ENCODE measurements around the gene GPR151.

GPR151 gene

DNA sequence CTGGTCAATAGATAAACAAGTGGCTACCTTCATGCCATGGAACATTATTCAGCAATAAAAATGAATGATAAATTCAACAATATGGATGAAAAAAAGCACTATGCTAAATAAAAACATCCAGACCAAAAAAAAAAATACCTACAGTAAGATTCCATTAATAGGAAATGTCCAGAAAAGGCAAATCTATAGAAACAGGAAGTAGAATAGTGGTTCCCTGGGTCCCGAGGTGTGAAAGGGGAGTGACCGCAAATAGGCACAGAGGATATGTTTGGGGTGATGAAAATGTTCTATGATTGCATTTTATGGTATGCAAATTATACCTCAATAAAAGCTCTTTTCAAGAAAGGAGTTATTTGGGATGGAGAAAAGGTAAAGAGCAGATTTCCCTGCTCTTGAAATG is 3.6 kb upstream of the GPR151 start:
- no peak for DNase-seq

DNA sequence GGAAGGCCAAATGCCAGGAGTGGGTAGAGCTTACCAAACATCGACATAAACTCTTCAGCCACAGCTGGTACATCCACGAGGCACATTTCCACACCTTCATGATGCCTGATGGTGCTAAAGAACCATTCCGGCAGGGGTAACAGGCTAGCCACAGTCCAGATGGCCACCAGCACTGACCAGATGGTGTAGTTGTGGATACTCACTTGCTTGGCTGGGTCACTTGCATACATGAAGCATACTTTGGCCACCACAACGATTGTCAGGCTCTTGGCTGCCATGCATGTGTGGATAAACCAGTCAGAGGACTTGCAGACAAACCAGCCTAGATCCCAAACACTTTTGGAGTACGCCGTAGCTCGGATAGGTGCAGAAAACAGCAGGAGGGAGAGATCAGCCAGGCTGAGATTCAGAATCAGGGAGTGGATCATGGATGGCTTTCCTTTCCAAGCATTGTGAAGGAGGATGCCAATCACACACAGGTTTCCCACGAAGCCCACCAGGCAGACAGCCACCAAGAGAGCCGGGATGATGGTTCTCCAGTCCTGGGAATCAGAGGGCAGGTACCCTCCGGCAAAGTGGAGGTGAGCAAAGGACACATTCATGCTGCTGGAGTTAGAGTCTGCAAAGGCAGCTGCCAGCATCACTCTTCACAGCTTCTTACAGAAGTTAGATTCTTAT is 378 bp downstream of the GPR151 start:
- peak in 1 of 2 experiments; percentile 32 for DNase-seq

DNA sequence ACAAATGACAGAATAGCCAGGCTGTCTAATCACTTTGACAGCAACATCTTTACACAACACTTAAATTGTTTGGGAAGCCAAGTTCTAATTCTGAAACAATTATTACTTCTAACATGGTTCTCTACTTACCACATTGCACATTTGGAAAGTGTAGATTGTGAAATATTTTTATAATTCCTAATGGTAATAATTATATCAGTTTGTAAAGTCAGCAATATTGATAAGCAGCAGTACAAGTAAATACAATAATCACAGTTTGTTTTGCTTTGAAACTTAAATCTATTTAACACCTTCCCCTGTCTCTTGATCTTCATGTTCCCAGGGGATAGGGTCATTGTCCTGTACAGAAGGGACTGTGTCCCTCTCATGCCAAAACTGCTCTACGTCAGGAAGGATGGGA is 1.4 kb downstream of the GPR151 start:
- no peak for DNase-seq

DNA sequence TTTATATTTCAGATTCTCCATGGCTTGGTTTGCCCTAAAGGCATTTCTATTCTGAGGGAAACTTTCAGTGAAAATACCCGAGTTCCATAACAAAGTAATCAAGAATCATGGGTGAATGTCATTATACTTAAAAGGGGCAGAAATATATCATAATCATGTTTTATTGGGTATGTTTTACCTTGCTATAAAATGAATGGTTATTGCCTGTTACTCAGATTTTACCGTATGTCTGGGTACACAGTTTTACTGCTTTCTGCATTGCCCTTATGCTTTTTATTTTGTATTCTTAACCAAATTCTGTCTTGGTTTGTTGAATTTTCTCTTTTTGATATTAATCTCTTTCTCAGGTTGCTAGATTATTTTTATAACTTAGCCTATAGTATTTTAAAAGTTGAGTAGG is 2.5 kb downstream of the GPR151 start:
- no peak for DNase-seq

DNA sequence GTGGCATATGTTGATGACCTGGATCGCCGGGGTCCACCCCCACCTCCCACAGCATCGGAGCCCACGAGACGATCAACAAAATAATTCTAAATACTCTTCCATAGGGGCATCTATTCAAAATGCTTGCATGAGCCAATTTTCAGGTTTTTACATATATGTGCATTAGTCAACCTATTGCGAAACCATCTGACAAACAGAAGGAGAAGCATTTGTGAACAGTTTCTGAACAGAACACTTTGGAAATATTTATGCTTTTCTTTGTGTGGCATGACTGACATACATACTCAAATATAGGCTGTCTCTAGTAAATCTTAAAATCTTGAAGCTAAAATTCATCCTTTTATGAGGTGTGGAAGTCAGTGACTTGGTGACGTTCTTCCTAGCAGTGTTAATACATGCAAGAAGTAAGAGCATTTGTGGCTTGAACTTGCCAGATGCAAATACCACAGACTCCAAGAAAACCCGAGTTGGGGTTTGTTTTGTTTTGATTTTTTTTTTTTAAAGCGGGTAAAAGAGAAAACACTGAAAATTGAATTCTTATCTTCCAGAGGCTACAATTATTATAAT is 5.3 kb downstream of the GPR151 start:
- DNase-seq = no peak

DNA sequence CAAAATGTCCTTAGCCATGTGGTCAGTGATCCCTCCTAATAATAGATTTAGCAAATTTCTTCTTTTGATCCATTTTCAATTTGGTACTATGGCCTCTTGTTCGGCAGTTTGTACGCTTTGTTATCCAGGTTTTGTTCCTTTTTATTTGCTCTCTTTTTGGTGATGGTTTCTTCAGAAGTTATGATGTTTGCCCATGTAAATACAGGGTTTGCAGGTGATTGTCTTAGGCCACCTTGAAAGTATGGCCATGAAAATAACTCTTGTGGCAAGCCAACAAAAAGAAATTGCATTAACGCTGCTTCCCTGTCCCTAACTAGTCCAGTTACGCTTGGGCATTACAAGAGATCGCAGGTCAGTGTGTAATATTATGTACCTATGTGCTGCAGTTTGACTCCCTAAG is 8.6 kb downstream of the GPR151 start:
- no peak for DNase-seq

DNA sequence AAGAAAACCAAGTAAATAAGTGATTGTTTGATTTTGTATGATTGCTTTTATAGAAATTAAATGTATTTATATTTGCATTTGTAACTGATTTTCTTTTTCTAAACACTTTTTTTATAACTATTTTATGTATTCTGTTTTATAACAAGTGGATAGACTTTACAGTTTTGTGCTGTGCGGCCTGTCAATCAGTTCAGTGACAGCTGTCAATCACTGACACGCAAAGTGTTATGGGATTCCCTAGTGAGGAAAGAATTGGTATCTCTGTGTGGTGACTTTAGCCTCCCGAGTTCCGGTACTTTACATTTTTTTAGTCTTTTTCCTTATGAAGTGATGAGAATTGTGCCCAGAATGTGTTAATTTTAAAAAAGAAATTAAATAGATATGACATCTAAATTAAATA is 16.3 kb downstream of the GPR151 start:
- DNase-seq = no peak

DNA sequence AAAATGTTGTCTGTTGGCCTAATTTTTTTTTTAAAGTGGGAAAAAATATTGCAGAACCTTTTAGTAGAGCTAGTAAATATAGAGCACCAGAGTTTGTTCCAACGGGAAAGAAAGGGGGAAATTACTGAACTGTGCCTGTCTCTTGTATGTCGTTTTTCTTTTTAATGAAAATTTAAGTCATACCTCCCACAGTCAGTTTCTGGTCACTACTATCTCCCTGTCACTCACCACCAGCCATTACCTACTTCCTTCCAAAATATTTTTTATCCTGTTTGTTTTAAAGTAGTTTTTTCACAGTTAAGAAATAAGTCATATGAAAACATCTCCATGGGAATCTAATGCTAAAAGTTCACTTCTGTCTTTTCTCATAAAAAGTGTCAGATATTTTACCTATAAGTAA is 21.3 kb downstream of the GPR151 start:
- no peak for DNase-seq

DNA sequence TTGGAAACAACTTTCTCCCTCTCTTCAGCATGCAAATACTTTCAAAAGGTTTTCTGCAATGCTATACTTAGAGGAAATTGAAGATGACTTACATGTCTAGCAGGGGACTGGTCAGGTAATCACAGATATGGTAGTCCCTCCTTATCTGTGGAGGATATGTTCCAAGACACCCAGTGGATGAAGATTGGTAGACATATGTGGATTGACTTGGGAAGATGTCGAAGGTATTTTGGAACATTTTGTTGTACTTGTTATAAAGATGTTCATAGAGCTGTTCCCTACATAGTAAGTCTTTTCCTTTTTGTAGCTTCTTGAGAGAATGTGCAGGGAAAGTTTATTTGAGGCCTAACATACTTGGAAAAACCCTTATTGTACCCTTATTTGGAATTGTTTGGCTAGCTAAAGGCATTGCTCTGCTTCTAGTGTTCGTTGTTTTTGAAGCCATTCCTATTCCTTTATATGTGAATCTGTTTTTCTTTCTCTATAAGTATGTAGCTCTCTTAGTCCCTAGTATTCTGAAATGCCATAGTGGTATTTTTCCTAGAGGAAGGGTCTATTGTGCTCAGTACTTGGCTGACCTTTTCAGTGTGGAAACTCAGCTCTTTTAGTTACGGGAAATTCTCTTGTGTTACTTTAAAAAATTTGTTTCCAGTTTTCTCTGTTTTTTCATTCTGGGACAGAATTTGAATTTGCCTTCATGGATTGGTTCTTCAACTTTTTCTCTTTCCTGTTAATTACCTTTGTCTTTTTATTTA is 25.7 kb downstream of the GPR151 start:
- DNase-seq = no peak

DNA sequence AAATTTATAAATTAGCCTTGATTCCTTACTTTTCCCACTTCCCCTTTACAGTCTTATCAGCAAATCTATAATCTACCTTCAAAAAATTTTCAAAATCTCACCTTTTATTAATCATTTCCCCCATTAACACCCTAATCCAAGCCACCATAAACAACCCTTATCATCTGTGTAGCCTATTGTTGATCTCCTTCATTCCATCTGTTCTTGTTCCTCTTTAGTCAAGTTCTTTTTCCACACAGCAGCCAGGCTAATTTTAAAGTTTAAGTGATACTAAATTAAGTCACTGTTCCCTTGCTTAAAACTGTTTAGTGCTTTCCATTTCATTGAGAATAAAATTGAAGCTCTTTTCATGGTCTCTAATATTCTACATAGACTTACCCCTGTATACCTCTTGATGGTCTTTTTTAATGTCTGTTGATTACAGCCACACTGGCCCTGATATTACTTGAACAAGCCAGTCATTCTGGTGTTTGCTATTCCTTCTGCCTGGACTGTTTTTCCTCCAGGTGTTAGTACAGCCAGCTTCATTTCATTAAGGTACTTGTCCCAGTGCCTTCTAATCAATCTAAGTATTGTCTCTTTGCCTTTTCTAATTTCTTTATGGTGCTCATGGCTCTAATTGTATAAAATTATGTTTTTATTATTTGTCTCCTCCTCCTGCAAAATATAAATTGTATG is 31.1 kb downstream of the GPR151 start:
- DNase-seq = no peak

DNA sequence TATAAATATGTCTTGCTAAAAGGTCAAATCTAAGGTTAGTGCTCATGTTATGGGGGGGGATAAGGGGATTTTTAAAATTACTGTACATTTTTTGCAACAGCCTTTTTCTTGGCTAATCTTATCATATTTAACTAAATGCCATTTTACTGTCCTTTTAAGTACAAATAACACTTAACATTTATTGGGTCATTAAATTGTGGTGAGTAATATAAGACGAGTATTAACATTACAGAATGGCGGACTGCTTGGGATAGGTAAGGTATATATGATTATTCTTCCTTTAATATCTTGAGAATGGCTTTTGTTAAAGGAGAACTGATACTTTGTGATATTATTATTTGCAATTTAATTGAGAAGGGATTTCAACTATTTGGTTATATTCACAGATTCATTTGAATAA is 33.2 kb downstream of the GPR151 start:
- DNase-seq = no peak

DNA sequence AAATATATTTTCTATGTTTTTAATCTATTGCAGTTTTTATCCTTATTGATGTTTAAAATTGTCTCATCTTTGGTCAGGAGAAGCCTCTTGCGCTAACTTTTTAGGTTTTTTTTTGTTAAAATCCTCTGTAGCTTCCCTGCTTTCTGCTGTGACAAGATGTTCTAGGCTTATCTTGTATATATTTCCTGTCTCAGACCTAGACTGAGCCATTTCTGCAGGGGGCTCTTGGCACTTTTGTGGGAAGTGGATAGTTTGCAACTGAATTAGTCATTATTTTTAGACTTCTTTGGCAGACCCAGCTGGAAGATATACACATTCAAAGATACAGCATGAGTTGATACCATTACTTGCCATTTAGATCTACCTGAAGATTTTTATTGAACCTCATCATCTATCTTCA is 40.1 kb downstream of the GPR151 start:
- no peak for DNase-seq

DNA sequence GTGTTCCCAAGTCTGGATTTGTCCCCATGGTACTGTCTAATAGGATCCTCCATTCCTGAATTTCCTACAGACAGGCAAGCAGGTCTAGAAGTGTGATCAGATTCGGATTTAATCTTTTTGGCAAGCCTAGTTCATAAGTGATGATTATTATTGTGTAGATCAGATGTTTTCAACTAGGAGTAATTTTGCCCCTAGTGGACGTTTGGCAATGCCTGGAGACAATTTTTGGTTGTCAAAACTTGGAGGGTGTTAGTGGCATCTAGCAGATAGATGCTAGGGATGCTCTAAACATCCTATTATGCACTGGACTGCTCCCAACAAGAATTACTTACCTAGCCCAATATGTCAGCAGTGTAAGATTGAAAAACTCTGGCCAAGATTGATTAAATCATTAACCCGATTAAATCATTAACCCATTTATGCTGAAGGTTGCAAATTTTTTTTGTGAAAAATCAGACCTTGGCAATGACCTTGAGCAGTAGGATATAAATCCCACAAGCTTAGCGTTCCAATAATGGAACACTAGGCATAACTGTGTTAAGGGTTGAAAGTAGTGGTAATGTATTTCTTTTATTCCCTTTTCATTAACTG is 40.7 kb downstream of the GPR151 start:
- DNase-seq = no peak

DNA sequence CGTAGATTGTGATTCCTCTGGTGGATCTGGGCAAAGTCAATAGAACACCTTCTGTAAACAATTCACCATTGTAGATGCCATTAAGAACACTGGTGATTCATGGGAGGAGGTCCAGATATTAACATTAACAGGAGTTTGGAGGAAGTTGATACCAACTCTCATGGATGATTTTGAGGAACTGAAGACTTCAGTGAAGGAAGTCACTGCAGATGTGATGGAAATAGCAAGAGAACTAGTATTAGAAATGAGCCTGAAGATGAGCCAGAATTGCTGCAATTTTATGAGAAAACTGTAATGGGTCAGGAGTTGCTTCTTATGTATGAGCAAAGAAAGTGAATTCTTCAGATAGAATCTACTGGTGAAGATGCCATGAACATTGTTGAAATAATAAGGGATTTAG is 41.9 kb downstream of the GPR151 start:
- no peak for DNase-seq

DNA sequence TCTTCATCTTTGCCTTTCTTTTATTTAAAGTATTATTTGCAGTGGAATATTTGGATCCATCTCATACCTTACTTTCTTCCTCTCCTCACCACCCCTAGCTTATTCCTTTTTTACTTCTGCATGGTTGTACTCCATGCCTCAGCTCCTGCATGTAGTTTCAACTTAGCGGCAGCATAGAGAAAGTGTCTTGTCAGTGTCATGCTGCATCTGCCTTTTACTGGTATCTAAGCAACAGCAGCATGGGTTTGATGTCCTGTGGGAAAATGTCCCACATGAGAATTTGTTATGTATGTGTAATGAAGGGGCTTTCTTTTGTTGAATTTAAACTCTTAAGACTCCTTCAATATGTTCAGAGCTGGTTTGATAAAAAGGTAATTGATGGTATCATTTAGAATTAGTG is 48.2 kb downstream of the GPR151 start:
- DNase-seq = no peak

DNA sequence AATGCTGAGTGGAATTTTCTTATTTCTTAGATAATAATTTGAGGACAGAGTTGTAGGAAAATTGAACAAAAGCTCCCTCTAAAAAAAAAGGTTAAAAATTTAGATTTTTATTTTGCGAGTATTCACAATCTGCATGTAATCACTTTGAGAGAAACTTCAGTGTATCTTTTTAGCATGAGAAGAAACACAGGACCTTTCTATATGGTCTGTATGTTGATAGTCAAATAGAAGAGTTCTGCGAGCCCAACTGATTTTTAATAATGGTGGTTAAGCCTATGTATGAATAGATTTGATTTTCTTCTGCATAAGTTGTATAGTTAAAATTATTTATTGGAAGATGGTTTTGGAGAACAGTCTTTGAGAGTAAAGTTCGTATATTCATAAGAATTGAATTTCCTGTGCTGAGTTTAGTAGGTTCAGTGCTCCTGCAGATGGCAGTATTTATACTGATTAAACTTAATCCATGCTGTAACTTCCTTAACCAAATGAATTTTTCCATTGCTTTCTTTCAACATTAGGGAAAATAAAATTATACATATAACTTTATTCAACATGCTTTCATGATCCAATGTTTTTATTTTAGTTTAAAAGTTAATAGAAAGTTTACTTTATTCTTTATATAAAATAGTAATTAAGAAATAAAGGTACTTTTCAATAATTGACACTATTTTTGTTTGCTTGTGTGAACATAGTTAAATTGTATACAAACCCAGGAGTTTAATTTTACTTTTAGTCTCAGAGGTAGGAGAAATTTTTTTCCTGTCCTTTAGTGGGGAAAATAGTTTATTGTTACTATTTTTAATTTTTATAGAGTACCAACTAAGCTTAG is 49.3 kb downstream of the GPR151 start:
- peak in 1 of 2 experiments; percentile 8 for DNase-seq

DNA sequence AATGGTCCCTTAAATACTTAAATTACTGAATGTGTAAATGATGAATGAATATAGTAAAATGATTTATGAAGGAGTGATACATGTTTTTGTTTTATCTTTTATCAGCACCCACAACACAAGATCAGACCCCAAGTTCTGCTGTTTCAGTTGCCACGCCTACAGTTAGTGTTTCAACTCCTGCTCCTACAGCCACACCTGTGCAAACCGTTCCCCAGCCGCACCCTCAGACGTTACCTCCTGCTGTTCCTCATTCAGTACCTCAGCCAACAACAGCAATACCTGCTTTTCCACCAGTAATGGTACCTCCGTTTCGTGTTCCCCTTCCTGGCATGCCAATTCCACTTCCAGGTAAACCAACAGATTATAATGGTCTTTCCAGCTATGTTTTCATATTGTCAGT is 52.5 kb downstream of the GPR151 start:
- DNase-seq = no peak

All from NCI-H446 (cell line).